DOHH2 (cell line): ENCODE measurements around the gene SLC2A8.

Experiments
- H3F3A ChIP-seq: fragments of 200-600 bp; sonication (generic), shearing (Covaris generic); 2 replicates; pipeline ENCODE4 v1.6.0; 2016; ENCODE audit warnings: antibody characterized with exemption, mild to moderate bottlenecking; ENCODE audit not compliant: control insufficient read depth, insufficient read depth
- H3K27ac ChIP-seq: fragments of 200-600 bp; sonication (generic); 2 replicates; pipeline ENCODE4 v1.5.1; 2014; ENCODE audit warnings: low read depth, mild to moderate bottlenecking, low read length, moderate library complexity
- H3K27me3 ChIP-seq: fragments of 200-600 bp; sonication (generic); 2 replicates; pipeline ENCODE4 v1.6.1; 2014; ENCODE audit warnings: mild to moderate bottlenecking, low read length, mixed read lengths; ENCODE audit not compliant: control insufficient read depth
- H3K36me3 ChIP-seq: fragments of 200-600 bp; sonication (generic); 2 replicates; pipeline ENCODE4 v1.6.1; 2014; ENCODE audit warnings: mild to moderate bottlenecking, low read length, moderate library complexity, mixed read lengths; ENCODE audit not compliant: control insufficient read depth
- H3K4me1 ChIP-seq: fragments of 200-600 bp; sonication (generic); 2 replicates; pipeline ENCODE4 v1.6.1; 2014; ENCODE audit warnings: mild to moderate bottlenecking, low read length, mixed read lengths; ENCODE audit not compliant: control insufficient read depth
- H3K4me2 ChIP-seq: fragments of 200-600 bp; sonication (generic); 2 replicates; pipeline ENCODE4 v1.6.0; 2014; ENCODE audit warnings: mild to moderate bottlenecking, low read length, moderate library complexity
- H3K4me3 ChIP-seq: fragments of 200-600 bp; sonication (generic); 2 replicates; pipeline ENCODE4 v1.5.1; 2014; ENCODE audit warnings: mild to moderate bottlenecking, low read length, mixed read lengths
- H3K79me2 ChIP-seq: fragments of 200-600 bp; sonication (generic); 2 replicates; pipeline ENCODE4 v1.6.1; 2014; ENCODE audit warnings: mild to moderate bottlenecking, low read length, mixed read lengths; ENCODE audit not compliant: control insufficient read depth
- H3K9me2 ChIP-seq: fragments of 200-600 bp; sonication (generic); replicated peaks from 2 replicates; pipeline ENCODE4 v1.6.1; 2014; ENCODE audit warnings: mild to moderate bottlenecking, low read length, mixed read lengths; ENCODE audit not compliant: control insufficient read depth
- H3K9me3 ChIP-seq: fragments of 200-600 bp; sonication (generic); 2 replicates; pipeline ENCODE4 v1.6.1; 2014; ENCODE audit warnings: antibody characterized with exemption, low read length, mixed read lengths; ENCODE audit not compliant: control insufficient read depth, insufficient read depth
- H4K20me1 ChIP-seq: fragments of 200-600 bp; sonication (generic); 2 replicates; pipeline ENCODE4 v1.6.0; 2014; ENCODE audit warnings: low read depth, mild to moderate bottlenecking, antibody characterized with exemption, low read length, moderate library complexity; ENCODE audit not compliant: control insufficient read depth, insufficient read depth
- EZH2phosphoT487 ChIP-seq: fragments of 200-600 bp; sonication (generic); IDR thresholded peaks from 2 replicates; pipeline ENCODE4 v1.6.1; 2017; ENCODE audit warnings: borderline replicate concordance, mild to moderate bottlenecking, antibody characterized with exemption, low read length, moderate library complexity, mixed read lengths
- TF ChIP-seq, protein P1 (sequence below): fragments of 200-600 bp; sonication (generic); IDR thresholded peaks from one replicate; pipeline ENCODE4 v1.5.1; 2014; ENCODE audit warnings: antibody characterized with exemption, mild to moderate bottlenecking, low read depth, low read length; ENCODE audit not compliant: poor library complexity, severe bottlenecking

SLC2A8 gene, protein sequence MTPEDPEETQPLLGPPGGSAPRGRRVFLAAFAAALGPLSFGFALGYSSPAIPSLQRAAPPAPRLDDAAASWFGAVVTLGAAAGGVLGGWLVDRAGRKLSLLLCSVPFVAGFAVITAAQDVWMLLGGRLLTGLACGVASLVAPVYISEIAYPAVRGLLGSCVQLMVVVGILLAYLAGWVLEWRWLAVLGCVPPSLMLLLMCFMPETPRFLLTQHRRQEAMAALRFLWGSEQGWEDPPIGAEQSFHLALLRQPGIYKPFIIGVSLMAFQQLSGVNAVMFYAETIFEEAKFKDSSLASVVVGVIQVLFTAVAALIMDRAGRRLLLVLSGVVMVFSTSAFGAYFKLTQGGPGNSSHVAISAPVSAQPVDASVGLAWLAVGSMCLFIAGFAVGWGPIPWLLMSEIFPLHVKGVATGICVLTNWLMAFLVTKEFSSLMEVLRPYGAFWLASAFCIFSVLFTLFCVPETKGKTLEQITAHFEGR

DNA sequence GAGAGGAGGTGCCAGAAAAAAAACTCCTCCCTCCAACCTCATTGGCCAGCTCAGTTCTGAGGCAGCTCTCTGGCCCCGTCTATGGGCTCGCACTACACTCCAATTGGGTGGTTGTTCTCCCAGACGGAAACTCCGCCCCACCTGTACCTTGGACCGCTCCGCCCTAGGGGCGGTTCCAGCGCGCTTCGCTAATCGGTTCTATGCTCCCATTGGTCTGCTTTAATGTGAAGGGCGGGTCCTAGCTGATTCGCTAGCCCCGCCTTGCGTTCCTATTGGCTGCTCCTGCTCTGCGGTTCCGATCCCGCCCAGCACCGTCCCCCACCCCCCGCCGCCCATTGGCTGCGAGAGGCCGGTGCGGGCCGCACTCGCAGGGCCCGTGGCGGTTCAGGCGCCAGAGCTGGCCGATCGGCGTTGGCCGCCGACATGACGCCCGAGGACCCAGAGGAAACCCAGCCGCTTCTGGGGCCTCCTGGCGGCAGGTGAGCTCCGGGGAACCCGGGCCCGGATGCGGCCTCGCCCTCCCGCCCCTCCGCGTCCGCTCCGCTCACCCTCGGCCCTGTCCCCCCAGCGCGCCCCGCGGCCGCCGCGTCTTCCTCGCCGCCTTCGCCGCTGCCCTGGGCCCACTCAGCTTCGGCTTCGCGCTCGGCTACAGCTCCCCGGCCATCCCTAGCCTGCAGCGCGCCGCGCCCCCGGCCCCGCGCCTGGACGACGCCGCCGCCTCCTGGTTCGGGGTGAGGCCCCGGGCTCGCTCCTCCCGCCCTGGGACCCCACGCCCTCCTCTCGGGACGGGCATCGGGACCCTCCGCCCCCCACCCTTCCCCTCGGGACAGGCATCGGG, at the start of gene SLC2A8:
TSS of gene SLC2A8 (plus strand) at position 362 of the 838 bp plus-strand sequence. CDS start at position 424, 62 bp downstream.
- H3K27ac ChIP-seq, result peak within 1 kb of the TSS; percentile 34; the same call in 1 of the 2 replicates

DNA sequence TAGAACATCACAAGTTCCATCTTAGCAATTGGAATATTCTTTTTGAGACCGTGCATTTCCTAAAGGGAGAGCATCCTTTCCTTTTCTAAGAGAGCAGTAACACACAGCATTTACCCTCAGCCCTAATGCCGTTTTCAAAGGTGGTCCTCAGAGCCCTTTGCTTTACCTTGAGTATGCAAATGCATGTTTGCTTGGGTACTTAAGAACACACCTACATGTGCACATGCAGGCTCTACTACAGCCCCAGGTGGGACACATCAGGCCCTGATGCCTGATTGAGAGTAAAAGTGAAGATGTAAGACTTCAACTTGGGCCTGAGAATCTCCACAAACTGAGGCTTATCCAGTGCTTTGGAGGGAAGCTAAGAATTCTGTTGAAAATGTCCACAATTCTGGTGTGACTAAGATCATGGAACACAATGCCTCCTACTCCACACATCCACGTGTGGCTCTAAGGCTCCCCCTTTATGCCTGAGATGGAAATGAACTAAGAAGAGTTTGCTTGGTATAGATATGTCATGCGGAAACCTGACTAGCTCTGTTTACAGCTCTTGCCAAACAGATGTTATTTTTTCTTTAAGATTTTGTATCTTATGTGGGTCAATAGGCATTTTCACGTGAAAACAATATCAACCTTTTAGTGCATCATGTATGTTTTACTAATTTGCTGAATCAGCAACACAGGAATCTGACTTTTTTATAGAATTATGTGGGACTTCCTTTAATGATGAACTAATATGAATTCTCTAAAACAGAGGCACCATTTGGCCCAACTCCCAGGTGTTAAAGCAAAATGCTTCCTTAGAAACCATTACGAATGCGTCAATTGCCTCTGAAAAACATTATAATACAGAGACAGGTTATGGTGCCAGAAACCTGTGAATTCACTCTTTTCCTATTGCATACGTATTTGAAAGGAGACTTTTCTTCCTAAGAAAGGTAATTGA, 48.9 kb upstream of the SLC2A8 start:
- Histone ChIP-seq H3K36me3 (no peaks in the 10 kb centered on the region), H3K9me2 (no peaks in the 10 kb centered on the region), H3K4me3 (no peak overlapping the region), H3K27ac (no peak overlapping the region), H3F3A (no peaks in the 10 kb centered on the region), H3K79me2 (no peaks in the 10 kb centered on the region), H3K9me3 (no peaks in the 10 kb centered on the region), H3K4me1 (no peaks in the 10 kb centered on the region), H3K27me3 (0 out of 2 replicates have a peak, but pooled peaks cover 3% of the 10 kb centered on the region), H4K20me1 (no peaks in the 10 kb centered on the region), H3K4me2 (no peak overlapping the region)
- TF ChIP-seq, protein P1, sequence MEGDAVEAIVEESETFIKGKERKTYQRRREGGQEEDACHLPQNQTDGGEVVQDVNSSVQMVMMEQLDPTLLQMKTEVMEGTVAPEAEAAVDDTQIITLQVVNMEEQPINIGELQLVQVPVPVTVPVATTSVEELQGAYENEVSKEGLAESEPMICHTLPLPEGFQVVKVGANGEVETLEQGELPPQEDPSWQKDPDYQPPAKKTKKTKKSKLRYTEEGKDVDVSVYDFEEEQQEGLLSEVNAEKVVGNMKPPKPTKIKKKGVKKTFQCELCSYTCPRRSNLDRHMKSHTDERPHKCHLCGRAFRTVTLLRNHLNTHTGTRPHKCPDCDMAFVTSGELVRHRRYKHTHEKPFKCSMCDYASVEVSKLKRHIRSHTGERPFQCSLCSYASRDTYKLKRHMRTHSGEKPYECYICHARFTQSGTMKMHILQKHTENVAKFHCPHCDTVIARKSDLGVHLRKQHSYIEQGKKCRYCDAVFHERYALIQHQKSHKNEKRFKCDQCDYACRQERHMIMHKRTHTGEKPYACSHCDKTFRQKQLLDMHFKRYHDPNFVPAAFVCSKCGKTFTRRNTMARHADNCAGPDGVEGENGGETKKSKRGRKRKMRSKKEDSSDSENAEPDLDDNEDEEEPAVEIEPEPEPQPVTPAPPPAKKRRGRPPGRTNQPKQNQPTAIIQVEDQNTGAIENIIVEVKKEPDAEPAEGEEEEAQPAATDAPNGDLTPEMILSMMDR, result peak; percentile 13
- TF ChIP-seq EZH2phosphoT487, result no peak

More for the DNA sequence above, at the start of gene SLC2A8:
- H3K4me3 ChIP-seq, result peak within 1 kb of the TSS; percentile 84
- peaks cover 14% of the 10 kb centered on the region for H3K4me1 ChIP-seq
- no peaks in the 10 kb centered on the region for H3K36me3 ChIP-seq
- H4K20me1 ChIP-seq, result no peaks in the 10 kb centered on the region
- H3K9me2 ChIP-seq, result no peaks in the 10 kb centered on the region
- H3K4me2 ChIP-seq, result peak within 1 kb of the TSS; percentile 91
- H3F3A ChIP-seq, result no peaks in the 10 kb centered on the region
- H3K9me3 ChIP-seq, result no peaks in the 10 kb centered on the region
- TF ChIP-seq, protein P1, result no peak
- no peak for TF ChIP-seq EZH2phosphoT487
- H3K27me3 ChIP-seq, result no peaks in the 10 kb centered on the region
- peaks cover 10% of the 10 kb centered on the region for H3K79me2 ChIP-seq

DNA sequence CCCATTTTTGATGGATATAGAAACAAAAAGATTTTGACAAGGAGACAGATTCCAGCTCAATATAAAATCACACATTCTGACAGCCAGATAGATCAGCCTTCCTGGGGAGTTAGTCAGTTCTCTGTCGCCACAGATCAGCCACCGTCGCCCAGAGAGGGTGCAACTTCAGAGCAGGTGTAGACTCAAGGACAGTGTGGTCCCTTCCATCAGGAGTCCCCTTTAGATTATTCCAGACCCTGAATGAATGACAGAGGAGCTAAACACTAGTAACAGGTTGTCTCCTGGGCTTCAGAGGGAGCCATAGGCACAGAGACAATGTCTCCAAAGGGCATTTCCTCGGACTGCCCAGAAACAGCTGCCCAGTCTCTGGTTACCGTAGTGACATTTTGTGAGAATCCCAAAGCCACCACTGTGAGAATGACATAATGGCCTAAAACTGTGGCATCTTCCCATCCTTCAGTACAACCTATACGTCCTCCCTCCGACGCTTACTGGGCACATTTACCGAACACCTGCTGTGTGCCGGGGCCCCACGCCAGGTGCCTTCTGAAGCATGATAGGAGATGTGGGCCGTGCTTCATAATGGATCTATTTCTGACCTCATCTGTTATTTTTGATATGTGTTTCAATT, 47.4 kb upstream of the SLC2A8 start:
- no peak overlapping the region for H3K27ac ChIP-seq
- H3K36me3 ChIP-seq, result no peaks in the 10 kb centered on the region
- no peaks in the 10 kb centered on the region for H4K20me1 ChIP-seq
- no peaks in the 10 kb centered on the region for H3K79me2 ChIP-seq
- no peaks in the 10 kb centered on the region for H3K9me2 ChIP-seq
- no peak overlapping the region for H3K4me2 ChIP-seq
- H3F3A ChIP-seq, result no peaks in the 10 kb centered on the region
- H3K4me3 ChIP-seq, result no peak overlapping the region
- H3K27me3 ChIP-seq, result peaks cover 3% of the 10 kb centered on the region; the same call in 1 of the 2 replicates
- H3K4me1 ChIP-seq, result no peaks in the 10 kb centered on the region
- no peak for TF ChIP-seq EZH2phosphoT487
- TF ChIP-seq, protein P1, result no peak
- no peaks in the 10 kb centered on the region for H3K9me3 ChIP-seq
